Choroid plexus epithelial cell (primary cell): Measurements from ENCODE around the gene ACCSL.
A peak's percentile ranks its signal among the peaks of the same experiment; 100 is the strongest.

Experiments used
- DNase-seq: peaks from one replicate; pipeline ENCODE4 v3.0.0-alpha.2; 2010; ENCODE audit warnings: low read depth
- H3K4me3 ChIP-seq: 2 replicates; pipeline ENCODE4 v1.5.1; 2011; ENCODE audit warnings: low read depth, mild to moderate bottlenecking, control low read depth, low read length, moderate library complexity
- CTCF ChIP-seq: conservative IDR thresholded peaks from 2 replicates; pipeline ENCODE4 v1.5.1; 2011; ENCODE audit warnings: low read depth, mild to moderate bottlenecking, control low read depth, inconsistent platforms, low read length, moderate library complexity

ACCSL gene

GRCh38 chr11:44011797-44012196, 36.0 kb upstream of the ACCSL start:
- no peak overlapping the region for H3K4me3 ChIP-seq
- no peak for TF ChIP-seq CTCF
- peak; percentile 28 for DNase-seq

- H3K4me3 ChIP-seq: no peak overlapping the region
- no peak for TF ChIP-seq CTCF
- peak; percentile 34 for DNase-seq
These were observed 32.7 kb upstream of the ACCSL start for GRCh38 chr11:44014968-44015623.

GRCh38 chr11:44015624-44016007, 32.2 kb upstream of the ACCSL start:
- no peak overlapping the region for H3K4me3 ChIP-seq
- no peak for DNase-seq
- TF ChIP-seq CTCF: no peak

- no peak for TF ChIP-seq CTCF
- peak; percentile 81 for DNase-seq
- H3K4me3 ChIP-seq: no peak overlapping the region
These were observed 31.6 kb upstream of the ACCSL start for GRCh38 chr11:44016131-44016530.

GRCh38 chr11:44016546-44017442, 31.0 kb upstream of the ACCSL start:
- H3K4me3 ChIP-seq: no peak overlapping the region
- TF ChIP-seq CTCF: no peak
- DNase-seq: no peak

- H3K4me3 ChIP-seq: no peak overlapping the region
- TF ChIP-seq CTCF: no peak
- DNase-seq: no peak
These were observed 30.2 kb upstream of the ACCSL start for GRCh38 chr11:44017443-44018126.
